ENCODE results near the gene DCST2. TPM values are rescaled to one million over a fixed set of nuclear protein-coding genes. Genes with fewer than 3 reads are reported as not detected.

Gene DCST2
- total RNA-seq, 2 donors from 2014 or later, result 1.1 to 1.4 TPM

DNA sequence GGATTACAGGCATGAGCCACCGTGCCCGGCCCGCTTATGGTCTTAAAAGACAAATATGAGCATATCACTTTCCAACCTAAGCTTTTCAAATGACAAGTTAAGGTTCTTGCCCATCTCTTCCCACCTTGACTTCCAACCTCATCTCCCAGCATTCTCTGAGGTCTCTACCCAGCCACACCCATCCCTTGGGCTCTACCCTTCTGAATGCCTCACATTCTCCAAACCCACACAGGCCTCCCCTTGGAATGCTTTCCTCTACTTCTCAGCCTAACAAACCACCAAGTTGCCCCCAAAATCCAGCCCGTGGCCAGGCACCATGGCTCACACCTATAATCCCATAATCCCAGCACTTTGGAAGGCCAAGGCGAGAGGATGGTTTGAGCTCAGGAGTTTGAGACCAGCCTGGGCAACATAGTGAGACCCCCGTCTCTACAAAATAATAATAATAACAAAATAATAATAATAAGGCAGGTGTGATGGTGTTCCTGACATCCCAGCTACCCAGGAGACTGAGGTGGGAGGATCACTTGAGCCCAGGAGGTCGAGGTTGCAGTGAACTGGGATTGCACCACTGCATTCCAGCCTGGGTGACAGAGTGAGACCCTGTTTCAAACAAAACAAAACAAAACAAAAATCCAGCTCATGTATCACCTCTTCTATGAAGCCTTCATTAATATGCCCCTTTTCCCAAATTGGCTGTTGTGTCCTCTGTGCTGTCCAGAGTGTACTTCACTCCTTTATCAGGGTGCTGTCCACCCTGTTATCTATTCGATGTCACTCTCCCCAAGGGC is 11.2 kb downstream of the DCST2 start:
- Mint-ChIP-seq H3K36me3 (ENCODE audit: insufficient read depth in 2 of 2) (peaks cover 0 to 2% of the 10 kb centered on the region in 2 donors), H3K4me1 (ENCODE audit: low read depth) (peaks cover 17% of the 10 kb centered on the region), H3K27ac (no peak overlapping the region), H3K27me3 (ENCODE audit: low read depth) (no peaks in the 10 kb centered on the region), H3K9me3 (no peaks in the 10 kb centered on the region), H3K4me3 (no peak overlapping the region)
- no peak for ATAC-seq (replicated peaks in 1 of 2)
- no peak for DNase-seq

DNA sequence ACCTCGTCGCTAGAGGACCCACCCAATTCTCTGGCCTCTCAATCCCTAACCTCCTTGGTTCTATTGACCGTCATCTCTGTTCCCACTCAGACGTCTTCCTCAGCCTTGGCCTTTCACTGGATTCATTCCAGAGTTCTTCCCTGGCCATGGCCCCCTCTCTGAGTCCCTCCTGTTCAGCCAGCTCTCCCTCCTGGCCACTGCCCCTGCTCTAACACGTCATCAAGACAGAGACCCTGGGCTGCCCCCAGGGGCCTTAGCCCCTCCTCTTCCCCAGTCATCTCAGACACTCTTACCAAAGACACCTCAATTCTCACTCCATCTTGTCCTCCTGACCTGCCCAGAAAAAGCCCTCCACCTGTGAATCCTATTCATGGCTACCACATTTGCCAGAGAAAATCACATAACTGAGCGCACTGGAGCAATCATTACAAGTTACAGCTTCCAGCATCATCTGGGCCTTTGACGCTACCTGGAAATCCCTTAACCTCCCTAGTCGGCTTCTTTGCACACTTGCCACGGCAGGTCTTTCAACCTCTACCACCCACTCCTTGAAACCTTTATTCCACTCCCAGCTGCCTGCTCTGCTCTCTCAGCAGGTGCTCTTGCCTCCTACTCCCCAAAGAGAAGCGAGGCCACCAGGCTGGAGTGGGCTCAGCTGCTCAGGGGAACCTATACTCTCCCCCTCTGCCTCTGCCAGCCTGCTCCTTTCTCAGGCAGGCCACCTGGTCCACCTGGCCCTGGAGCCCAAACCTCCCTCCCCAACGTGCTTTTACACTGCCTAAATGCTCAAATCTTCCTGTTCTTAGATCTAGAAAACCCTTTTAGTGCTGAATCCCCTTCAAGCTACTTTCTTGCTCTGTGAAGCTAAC is 14.0 kb downstream of the DCST2 start:
- Mint-ChIP-seq H3K4me1 (ENCODE audit: low read depth) (peaks cover 37% of the 10 kb centered on the region), H3K27me3 (ENCODE audit: low read depth) (no peaks in the 10 kb centered on the region), H3K9me3 (no peaks in the 10 kb centered on the region), H3K27ac (peak overlapping the region; percentile 23), H3K4me3 (no peak overlapping the region), H3K36me3 (ENCODE audit: insufficient read depth in 2 of 2) (peaks cover 0 to 9% of the 10 kb centered on the region in 2 donors)
- no peak for DNase-seq
- no peak for ATAC-seq (replicated peaks in 1 of 2)

DNA sequence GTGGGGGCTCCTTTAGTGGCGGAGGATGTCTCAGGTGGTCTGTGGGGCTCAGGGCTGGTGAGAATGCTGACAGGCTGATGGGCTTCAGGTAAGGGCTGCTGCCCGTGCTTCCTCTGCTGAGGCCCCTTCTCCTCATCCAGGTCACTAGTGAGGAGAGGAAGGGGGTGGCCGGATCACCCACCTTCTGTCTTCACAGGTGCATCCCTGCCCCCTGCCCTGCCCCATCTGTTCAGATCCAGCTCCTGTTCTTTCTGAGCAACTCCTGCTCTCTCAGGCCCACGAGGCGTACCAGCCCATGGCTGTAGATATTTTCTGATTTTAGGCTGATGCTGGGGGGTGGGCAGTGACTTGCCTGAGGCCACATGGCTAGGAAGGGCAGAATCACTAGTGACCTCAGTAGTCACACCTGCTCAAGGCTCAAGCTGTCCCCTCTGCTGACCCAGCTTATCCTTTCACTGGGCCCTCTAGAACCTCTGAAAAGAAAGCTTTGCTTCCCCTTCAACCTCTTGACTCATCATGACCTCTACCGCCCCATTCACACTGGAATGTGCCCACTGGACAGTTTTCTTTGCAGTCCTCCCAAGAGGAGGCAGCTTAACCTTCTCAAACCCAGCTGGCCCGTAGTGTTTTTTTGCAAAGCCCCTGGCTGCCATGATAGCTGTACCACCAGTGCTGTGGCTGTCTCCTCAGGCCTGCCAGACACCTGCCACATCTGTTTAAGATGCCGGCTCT is 14.8 kb downstream of the DCST2 start:
- no peak for DNase-seq
- no peak overlapping the region for H3K27ac Mint-ChIP-seq
- no peak overlapping the region for H3K4me3 Mint-ChIP-seq
- peaks cover 46% of the 10 kb centered on the region for H3K4me1 Mint-ChIP-seq (ENCODE audit: low read depth)
- H3K36me3 Mint-ChIP-seq (ENCODE audit: insufficient read depth in 2 of 2), result peaks cover 3 to 9% of the 10 kb centered on the region in 2 donors
- no peaks in the 10 kb centered on the region for H3K27me3 Mint-ChIP-seq (ENCODE audit: low read depth)
- ATAC-seq (replicated peaks in 1 of 2), result no peak
- no peaks in the 10 kb centered on the region for H3K9me3 Mint-ChIP-seq

DNA sequence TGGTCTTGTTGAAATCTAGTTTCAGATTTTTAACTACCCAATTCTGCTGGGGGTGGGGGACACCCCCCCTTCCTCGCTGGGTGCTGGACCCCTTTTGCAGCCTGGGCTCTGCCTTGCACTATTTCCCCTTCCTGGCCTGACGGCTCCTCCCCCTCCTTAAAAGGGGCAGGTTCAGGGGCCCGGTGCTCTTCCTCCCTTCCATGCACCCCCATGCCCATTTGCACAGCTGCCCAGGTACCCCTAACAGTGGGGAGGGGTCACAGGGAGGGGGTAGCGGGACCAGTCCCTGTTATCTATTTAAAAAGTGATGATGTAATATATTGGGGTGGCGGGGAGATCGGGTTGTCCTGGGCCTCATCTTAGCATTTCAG is 15.7 kb downstream of the DCST2 start:
- no peaks in the 10 kb centered on the region for H3K9me3 Mint-ChIP-seq
- no peaks in the 10 kb centered on the region for H3K27me3 Mint-ChIP-seq (ENCODE audit: low read depth)
- ATAC-seq (replicated peaks in 1 of 2) (no peak), DNase-seq (no peak)
- H3K36me3 Mint-ChIP-seq (ENCODE audit: insufficient read depth in 2 of 2), result peaks cover 3 to 10% of the 10 kb centered on the region in 2 donors
- H3K4me1 Mint-ChIP-seq (ENCODE audit: low read depth), result peaks cover 54% of the 10 kb centered on the region
- peak overlapping the region; percentile 47 to 50 for H3K4me3 Mint-ChIP-seq
- H3K27ac Mint-ChIP-seq, result no peak overlapping the region

DNA sequence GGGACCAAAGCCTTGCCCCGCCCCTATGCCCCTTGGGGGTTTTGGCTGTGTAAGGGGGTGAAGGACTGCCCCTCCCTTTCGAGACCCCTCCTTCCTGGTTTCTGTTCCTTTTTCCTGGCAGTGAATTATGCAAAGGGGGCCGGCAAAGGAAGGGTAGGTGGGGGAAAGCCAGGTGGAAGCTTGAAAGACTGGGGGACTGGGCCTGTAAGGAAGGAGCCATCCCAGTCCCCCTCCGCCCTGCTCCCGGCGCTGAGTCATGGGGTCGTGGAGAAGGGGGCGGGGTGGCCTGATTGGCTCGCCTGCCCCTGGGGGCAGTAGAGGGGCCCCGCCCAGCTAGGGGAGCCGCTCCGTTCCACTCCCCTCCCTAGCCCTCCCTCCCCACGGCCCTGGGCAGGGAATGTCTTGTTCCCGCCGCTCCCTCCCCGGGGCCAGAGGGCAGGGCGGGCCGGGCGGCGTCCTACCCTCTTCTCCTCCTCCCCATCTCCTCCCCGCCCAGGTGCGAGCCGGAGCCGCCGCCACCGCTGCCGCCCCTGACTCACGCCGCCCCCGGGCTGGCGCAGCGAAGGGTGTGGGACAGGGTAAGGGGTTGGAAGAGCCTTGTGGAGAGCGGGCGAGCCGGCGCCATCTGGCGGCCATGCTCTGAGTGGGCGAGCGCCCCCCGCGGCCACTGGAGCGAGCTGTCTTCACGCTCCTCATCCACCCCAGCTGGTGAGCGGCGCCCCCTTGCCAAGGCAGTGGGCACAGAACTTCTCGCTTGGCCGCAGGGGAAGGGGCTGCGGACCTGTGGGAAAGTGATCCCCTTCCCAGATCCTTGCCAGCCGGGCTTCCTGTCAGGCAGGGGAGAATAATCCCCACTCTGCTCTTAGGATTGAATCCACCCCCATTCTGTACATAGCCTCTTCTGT is 16.3 kb downstream of the DCST2 start:
- Mint-ChIP-seq H3K4me3 (peak overlapping the region; percentile 50 to 67), H3K36me3 (ENCODE audit: insufficient read depth in 2 of 2) (peaks cover 4 to 12% of the 10 kb centered on the region in 2 donors), H3K27ac (no peak overlapping the region), H3K9me3 (no peaks in the 10 kb centered on the region), H3K27me3 (ENCODE audit: low read depth) (no peaks in the 10 kb centered on the region), H3K4me1 (ENCODE audit: low read depth) (peaks cover 60% of the 10 kb centered on the region)
- ATAC-seq (replicated peaks in 1 of 2) (peak; percentile 94), DNase-seq (peak; percentile 94 to 95)

DNA sequence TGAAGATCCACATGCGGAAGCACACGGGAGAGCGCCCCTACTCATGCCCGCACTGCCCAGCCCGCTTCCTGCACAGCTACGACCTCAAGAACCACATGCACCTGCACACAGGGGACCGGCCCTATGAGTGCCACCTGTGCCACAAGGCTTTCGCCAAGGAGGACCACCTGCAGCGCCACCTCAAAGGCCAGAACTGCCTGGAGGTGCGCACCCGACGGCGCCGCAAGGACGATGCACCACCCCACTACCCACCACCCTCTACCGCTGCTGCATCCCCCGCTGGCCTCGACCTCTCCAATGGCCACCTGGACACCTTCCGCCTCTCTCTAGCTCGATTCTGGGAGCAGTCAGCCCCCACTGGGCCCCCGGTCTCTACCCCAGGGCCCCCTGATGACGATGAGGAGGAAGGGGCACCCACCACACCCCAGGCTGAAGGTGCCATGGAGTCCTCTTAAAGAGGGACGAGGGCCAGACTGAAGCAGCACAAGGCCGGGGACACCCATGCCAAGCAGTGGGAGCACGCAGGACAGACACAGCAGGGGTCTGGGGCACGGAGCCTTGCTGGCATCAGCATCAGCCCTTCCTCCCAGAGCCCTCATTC is 17.2 kb downstream of the DCST2 start:
- no peaks in the 10 kb centered on the region for H3K27me3 Mint-ChIP-seq (ENCODE audit: low read depth)
- peak overlapping the region; percentile 45 to 67 for H3K4me3 Mint-ChIP-seq
- ATAC-seq (replicated peaks in 1 of 2) (no peak), DNase-seq (no peak)
- H3K9me3 Mint-ChIP-seq, result no peaks in the 10 kb centered on the region
- H3K4me1 Mint-ChIP-seq (ENCODE audit: low read depth), result peaks cover 67% of the 10 kb centered on the region
- no peak overlapping the region for H3K27ac Mint-ChIP-seq
- H3K36me3 Mint-ChIP-seq (ENCODE audit: insufficient read depth in 2 of 2), result peaks cover 4 to 12% of the 10 kb centered on the region in 2 donors

DNA sequence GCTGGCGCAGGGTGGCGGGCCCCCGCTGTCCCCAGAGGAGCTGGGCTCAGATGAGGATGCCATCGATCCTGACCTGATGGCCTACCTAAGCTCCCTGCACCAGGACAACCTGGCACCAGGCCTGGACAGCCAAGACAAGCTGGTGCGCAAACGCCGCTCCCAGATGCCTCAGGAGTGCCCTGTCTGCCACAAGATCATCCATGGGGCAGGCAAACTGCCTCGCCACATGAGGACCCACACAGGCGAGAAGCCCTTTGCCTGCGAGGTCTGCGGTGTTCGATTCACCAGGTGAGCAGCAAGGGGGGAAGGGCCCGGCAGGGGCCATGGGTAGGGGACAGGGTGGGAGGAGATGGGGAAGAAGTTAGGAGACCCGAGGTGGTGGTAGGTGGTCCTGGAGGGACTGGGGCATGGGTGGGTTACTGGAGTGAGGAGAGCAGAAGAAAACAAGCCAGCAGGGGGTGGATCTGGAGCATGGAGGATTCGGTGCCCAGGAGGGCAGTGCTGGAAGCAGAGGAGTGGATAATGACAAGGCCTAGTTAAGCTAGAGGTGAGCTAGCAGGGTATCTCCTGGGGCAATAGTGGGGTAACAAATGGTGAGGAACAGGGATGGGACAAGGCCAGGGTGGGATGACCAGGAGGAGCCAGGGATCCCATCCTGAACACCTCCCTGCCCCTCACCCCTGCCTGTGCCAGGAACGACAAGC is 17.9 kb downstream of the DCST2 start:
- Mint-ChIP-seq H3K27me3 (ENCODE audit: low read depth) (no peaks in the 10 kb centered on the region), H3K27ac (peak overlapping the region; percentile 3), H3K4me1 (ENCODE audit: low read depth) (peaks cover 72% of the 10 kb centered on the region)

DNA sequence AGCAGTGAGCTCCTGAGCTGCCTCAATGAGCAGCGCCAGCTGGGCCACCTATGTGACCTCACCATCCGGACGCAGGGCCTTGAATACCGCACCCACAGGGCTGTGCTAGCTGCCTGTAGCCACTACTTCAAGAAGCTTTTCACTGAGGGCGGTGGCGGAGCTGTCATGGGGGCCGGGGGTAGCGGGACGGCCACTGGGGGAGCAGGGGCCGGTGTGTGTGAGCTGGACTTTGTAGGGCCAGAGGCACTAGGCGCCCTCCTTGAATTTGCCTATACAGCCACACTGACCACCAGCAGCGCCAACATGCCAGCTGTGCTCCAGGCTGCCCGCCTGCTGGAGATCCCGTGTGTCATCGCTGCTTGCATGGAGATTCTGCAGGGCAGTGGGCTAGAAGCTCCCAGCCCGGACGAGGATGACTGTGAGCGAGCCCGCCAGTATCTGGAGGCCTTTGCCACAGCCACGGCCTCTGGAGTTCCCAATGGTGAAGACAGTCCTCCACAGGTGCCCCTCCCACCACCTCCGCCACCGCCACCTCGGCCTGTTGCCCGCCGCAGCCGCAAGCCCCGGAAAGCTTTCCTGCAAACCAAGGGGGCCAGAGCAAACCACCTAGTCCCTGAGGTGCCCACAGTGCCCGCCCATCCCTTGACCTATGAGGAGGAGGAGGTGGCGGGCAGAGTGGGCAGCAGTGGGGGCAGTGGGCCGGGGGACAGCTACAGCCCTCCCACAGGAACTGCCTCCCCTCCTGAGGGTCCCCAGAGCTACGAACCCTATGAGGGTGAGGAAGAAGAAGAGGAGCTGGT is 18.7 kb downstream of the DCST2 start:
- Mint-ChIP-seq H3K27me3 (ENCODE audit: low read depth) (no peaks in the 10 kb centered on the region), H3K27ac (no peak overlapping the region), H3K4me3 (no peak overlapping the region), H3K4me1 (ENCODE audit: low read depth) (peaks cover 74% of the 10 kb centered on the region), H3K36me3 (ENCODE audit: insufficient read depth in 2 of 2) (peaks cover 4 to 11% of the 10 kb centered on the region in 2 donors), H3K9me3 (no peaks in the 10 kb centered on the region)
- ATAC-seq (replicated peaks in 1 of 2), result no peak
- DNase-seq, result no peak

More for the DNA sequence above, 17.9 kb downstream of the DCST2 start:
- no peaks in the 10 kb centered on the region for H3K9me3 Mint-ChIP-seq
- DNase-seq, result no peak
- peak overlapping the region; percentile 45 to 67 for H3K4me3 Mint-ChIP-seq
- ATAC-seq (replicated peaks in 1 of 2), result no peak
- H3K36me3 Mint-ChIP-seq (ENCODE audit: insufficient read depth in 2 of 2), result peaks cover 4 to 12% of the 10 kb centered on the region in 2 donors

DNA sequence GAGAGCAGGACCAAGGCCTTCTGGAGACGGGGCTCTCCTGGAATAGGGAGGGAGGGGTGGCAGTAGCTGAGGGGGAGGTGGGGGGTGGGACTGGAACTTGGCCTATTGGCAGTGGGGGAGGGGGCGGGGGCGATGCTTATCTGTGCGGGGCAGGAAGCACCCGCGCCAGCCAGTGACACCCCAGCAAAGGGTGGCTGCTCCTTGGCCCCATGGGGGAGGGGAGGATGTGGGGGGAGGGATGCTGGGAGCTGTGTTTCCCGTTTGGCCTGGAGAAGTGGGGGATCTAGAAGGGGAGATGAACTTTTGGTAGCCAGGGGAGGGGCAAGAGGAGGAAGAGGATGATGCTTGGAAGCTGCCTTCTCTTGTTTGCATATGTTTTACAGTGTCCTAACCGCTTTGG is 19.9 kb downstream of the DCST2 start:
- H3K9me3 Mint-ChIP-seq, result no peaks in the 10 kb centered on the region
- H3K36me3 Mint-ChIP-seq (ENCODE audit: insufficient read depth in 2 of 2), result peaks cover 8 to 18% of the 10 kb centered on the region in 2 donors
- H3K27ac Mint-ChIP-seq, result peak overlapping the region; percentile 79
- ATAC-seq (replicated peaks in 1 of 2), result no peak
- H3K27me3 Mint-ChIP-seq (ENCODE audit: low read depth), result no peaks in the 10 kb centered on the region
- no peak for DNase-seq
- H3K4me3 Mint-ChIP-seq, result peak overlapping the region; percentile 70 to 71
- H3K4me1 Mint-ChIP-seq (ENCODE audit: low read depth), result peaks cover 68% of the 10 kb centered on the region

DNA sequence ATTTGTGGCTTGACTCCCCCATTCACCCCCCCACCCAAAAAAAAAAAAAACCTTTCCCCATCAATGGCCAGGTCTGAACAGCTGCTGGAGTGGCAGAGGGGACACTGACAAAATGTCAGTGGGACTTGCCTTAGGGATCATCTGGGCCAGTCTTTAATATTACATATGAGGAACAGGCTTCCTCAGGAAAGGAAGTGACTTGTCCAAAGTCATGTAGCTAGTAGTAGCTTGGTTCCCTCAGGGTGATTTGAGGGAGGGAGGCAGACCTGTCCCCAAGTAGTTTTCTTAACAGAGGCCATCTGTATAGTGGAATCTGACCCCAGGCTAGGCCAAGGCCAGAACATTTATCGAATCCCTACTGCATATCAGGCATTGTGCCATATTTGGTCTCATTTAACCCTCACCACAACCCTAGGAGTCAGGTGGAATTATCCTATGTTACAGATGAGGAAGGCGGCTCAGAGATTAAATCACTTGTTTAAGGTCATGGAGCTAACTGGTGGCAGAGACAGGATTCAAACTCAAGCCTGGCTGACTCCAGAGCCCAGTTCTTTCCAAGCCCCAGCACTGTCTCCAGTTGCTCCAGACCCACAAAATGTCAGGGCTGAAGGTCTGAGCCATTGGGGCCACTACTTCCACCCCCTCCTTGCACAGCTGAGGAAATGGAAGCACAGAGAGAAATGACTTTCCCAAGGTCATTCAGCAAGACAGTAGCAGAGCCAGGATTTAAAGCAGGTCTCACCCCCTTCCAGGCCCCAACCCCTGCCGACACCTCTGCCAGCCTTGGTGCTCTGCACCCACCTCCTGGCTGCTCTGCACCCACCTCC is 20.6 kb downstream of the DCST2 start:
- Mint-ChIP-seq H3K27ac (peak overlapping the region; percentile 92), H3K9me3 (no peaks in the 10 kb centered on the region), H3K4me3 (peak overlapping the region; percentile 64 to 70), H3K36me3 (ENCODE audit: insufficient read depth in 2 of 2) (peaks cover 8 to 18% of the 10 kb centered on the region in 2 donors), H3K27me3 (ENCODE audit: low read depth) (no peaks in the 10 kb centered on the region), H3K4me1 (ENCODE audit: low read depth) (peaks cover 74% of the 10 kb centered on the region)
- ATAC-seq (replicated peaks in 1 of 2), result no peak
- DNase-seq, result no peak
